Keratinocyte (primary cell): ENCODE measurements around the gene BRICD5. TPM values are rescaled to one million over a fixed set of nuclear protein-coding genes. Genes with fewer than 3 reads are reported as not detected.

Source experiments
- DNase-seq: peaks from one replicate; pipeline ENCODE4 v3.0.0-alpha.2; 2011; ENCODE audit warnings: low read depth, missing footprints, low spot score
- FAIRE-seq: peaks from 2 replicates; lab custom pipeline; 2011; peaks lifted over from hg19 to GRCh38; lab: Jason Lieb, UNC
- H2AFZ ChIP-seq: 2 replicates; pipeline ENCODE4 v1.6.0; 2012; ENCODE audit warnings: low read length, control low read depth, inconsistent platforms; ENCODE audit not compliant: control insufficient read depth
- H3K27ac ChIP-seq: 2 replicates; pipeline ENCODE4 v1.5.1; 2011; ENCODE audit warnings: low read length; ENCODE audit not compliant: control insufficient read depth, insufficient read depth
- H3K27me3 ChIP-seq: 3 replicates; pipeline ENCODE4 v1.6.0; 2011; ENCODE audit warnings: low read length; ENCODE audit not compliant: control insufficient read depth, insufficient read depth; ENCODE audit errors: extremely low read depth
- H3K36me3 ChIP-seq, 2 experiments: 2 replicates in 1 of 2; 3 replicates in 1 of 2; pipeline ENCODE4 v1.5.1; 2011; ENCODE audit warnings: low read length in 2 of 2, mild to moderate bottlenecking in 1 of 2; ENCODE audit not compliant: control insufficient read depth in 2 of 2, insufficient read depth in 2 of 2; ENCODE audit errors: extremely low read depth in 1 of 2
- H3K4me1 ChIP-seq: 3 replicates; pipeline ENCODE4 v1.5.1; 2011; ENCODE audit warnings: low read length; ENCODE audit not compliant: control insufficient read depth, insufficient read depth; ENCODE audit errors: extremely low read depth
- H3K4me2 ChIP-seq: 3 replicates; pipeline ENCODE4 v1.6.0; 2011; ENCODE audit warnings: low read depth, low read length; ENCODE audit not compliant: control insufficient read depth, insufficient read depth; ENCODE audit errors: extremely low read depth
- H3K4me3 ChIP-seq, 3 experiments: fragments of 200-600 bp in 1 of 3; sonication (generic) in 1 of 3; 2 replicates in 2 of 3; 3 replicates in 1 of 3; pipeline ENCODE4 v1.5.1; 2011 to 2016; ENCODE audit warnings: low read length in 3 of 3, mild to moderate bottlenecking in 3 of 3, control low read depth in 2 of 3, inconsistent platforms in 1 of 3, low read depth in 1 of 3, mixed read lengths in 1 of 3, mixed run types in 1 of 3, moderate library complexity in 1 of 3; ENCODE audit not compliant: control insufficient read depth in 2 of 3, insufficient read depth in 2 of 3; ENCODE audit errors: extremely low read depth in 1 of 3
- H3K79me2 ChIP-seq: 2 replicates; pipeline ENCODE4 v1.6.0; 2012; ENCODE audit warnings: low read length; ENCODE audit not compliant: control insufficient read depth, insufficient read depth
- H3K9ac ChIP-seq: 3 replicates; pipeline ENCODE4 v1.6.0; 2011; ENCODE audit warnings: low read length; ENCODE audit not compliant: control insufficient read depth, insufficient read depth; ENCODE audit errors: extremely low read depth
- H3K9me1 ChIP-seq: 3 replicates; pipeline ENCODE4 v1.6.0; 2011; ENCODE audit warnings: low read length; ENCODE audit not compliant: control insufficient read depth, insufficient read depth; ENCODE audit errors: extremely low read depth
- H3K9me3 ChIP-seq: 2 replicates; pipeline ENCODE4 v1.5.1; 2012; ENCODE audit warnings: low read depth, low read length; ENCODE audit not compliant: control insufficient read depth
- H4K20me1 ChIP-seq: 3 replicates; pipeline ENCODE4 v1.6.0; 2011; ENCODE audit warnings: low read length; ENCODE audit not compliant: control insufficient read depth, insufficient read depth; ENCODE audit errors: extremely low read depth
- CTCF ChIP-seq, 3 experiments: IDR thresholded peaks in 1 of 3; conservative IDR thresholded peaks in 1 of 3; optimal IDR thresholded peaks in 1 of 3; 2 replicates in 2 of 3; 3 replicates in 1 of 3; pipeline versions ENCODE3 to v1.5.1; 2011; ENCODE audit warnings: low read length in 3 of 3, mild to moderate bottlenecking in 3 of 3, moderate library complexity in 2 of 3, control low read depth in 1 of 3, inconsistent platforms in 1 of 3; ENCODE audit not compliant: insufficient read depth in 2 of 3; ENCODE audit errors: extremely low read depth in 1 of 3
- EZH2 ChIP-seq: IDR thresholded peaks from one replicate; pipeline ENCODE4 v1.6.1; 2012; ENCODE audit warnings: inconsistent platforms, mild to moderate bottlenecking, low read length, moderate library complexity
- dilution Hi-C: fragments of 300-500 bp; cut with MboI; formaldehyde crosslinking; loops from one replicate; pipeline ENCODE4 v1.7.0; 2020; ENCODE audit warnings: low sequenced_read_pairs; ENCODE audit not compliant: extremely low pct_ligation_motif_present
- polyA plus RNA-seq, 5 experiments: library from polyadenylated mRNA; depleted of rRNA in 3 of 5; stranded (reverse) in 3 of 5; stranded (forward) in 1 of 5; unstranded in 1 of 5; fragments of >200 nt; gene quantifications; 1 replicate in 1 of 5; 2 replicates in 3 of 5; 3 replicates in 1 of 5; pipeline versions ENCODE4 v1.2.1 to v1.2.3, GENCODE V29; 2011 to 2012; ENCODE audit warnings: missing spikeins in 2 of 5, low read depth in 1 of 5, low replicate concordance in 1 of 5

BRICD5 gene
- polyA plus RNA-seq, 1 donor (not counting 4 experiments of a cell fraction or from before 2014, with no cell fraction given) = 1.8 TPM

DNA sequence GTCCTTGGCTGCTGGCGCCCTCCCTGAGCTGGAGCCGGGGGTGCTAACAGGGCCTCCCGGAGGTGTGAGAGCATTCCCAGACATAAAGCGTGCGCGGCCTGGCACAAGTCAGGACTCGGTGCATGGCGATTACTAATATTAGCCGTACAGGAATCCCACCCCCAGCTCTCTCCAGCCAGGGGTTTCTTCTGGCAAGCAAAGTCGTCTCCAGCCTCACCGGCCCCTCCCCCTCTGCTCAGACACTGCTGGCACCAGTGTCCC, 19.3 kb downstream of the BRICD5 start:
- H3K79me2 ChIP-seq = no peaks in the 10 kb centered on the region
- dilution Hi-C loops = no loop called here
- FAIRE-seq (no peak), DNase-seq (no peak)
- no peak overlapping the region for H3K27ac ChIP-seq
- H4K20me1 ChIP-seq = no peaks in the 10 kb centered on the region
- H3K9ac ChIP-seq = no peak overlapping the region
- no peak overlapping the region for H3K4me2 ChIP-seq
- H3K9me1 ChIP-seq = no peaks in the 10 kb centered on the region
- no peak overlapping the region for H3K4me3 ChIP-seq
- H3K36me3 ChIP-seq = no peaks in the 10 kb centered on the region
- TF ChIP-seq CTCF (optimal IDR thresholded peaks at IDR 0.05 in 1 of 3, IDR thresholded peaks at IDR 0.05 in 1 of 3, conservative IDR thresholded peaks at IDR 0.05 in 1 of 3; ENCODE audit: extremely low read depth in 1 of 3, insufficient read depth in 2 of 3, low read length in 3 of 3) (no peak), EZH2 (no peak)
- no peaks in the 10 kb centered on the region for H3K9me3 ChIP-seq
- H3K4me1 ChIP-seq = peaks cover 13% of the 10 kb centered on the region
- no peak overlapping the region for H2AFZ ChIP-seq
- H3K27me3 ChIP-seq = peaks cover 28% of the 10 kb centered on the region

DNA sequence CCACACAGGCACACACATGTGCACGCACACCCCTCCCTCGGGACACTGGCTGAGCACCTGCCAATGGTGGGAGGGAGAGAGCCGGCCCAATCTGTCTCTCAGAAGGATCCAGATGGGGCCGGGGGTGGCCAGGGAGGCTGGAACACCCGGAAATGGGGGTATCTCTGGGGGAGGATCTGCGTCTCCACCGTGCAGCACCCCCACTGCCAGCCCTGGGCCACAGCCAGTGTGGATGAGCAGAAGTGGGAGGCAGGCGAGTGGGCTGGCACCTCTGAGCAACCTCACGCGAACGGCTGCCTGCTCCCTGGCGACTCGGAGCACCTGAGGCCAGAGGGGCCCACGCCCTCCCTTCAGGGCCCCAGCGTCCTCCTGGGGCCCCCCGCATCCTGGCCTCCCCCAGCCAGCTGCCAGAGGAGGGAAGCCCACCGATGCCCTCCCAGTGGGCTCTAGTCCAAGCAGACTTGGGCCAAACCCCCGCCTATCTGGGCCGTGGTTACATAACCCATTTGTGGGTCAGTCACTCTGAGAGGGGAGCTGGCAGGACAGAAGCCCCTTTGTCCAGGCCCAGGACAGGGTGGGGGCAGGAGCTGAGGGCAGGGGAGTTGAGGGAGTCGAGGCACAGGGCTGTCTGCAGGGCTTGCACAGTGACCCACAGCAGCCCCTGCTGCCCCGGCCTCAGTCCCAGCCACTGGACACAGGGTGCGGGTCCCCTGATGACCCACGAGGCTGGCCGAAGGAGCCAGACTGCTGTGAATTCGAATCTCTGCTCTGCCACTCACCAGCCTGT, 19.8 kb downstream of the BRICD5 start:
- no peak overlapping the region for H3K9ac ChIP-seq
- H3K9me3 ChIP-seq = no peaks in the 10 kb centered on the region
- H3K27ac ChIP-seq = no peak overlapping the region
- dilution Hi-C loops = no loop called here
- peaks cover 27% of the 10 kb centered on the region for H3K27me3 ChIP-seq
- no peaks in the 10 kb centered on the region for H3K9me1 ChIP-seq
- no peak overlapping the region for H2AFZ ChIP-seq
- TF ChIP-seq CTCF (optimal IDR thresholded peaks at IDR 0.05 in 1 of 3, IDR thresholded peaks at IDR 0.05 in 1 of 3, conservative IDR thresholded peaks at IDR 0.05 in 1 of 3; ENCODE audit: extremely low read depth in 1 of 3, insufficient read depth in 2 of 3, low read length in 3 of 3) = no peak
- no peak for TF ChIP-seq EZH2
- peaks cover 13% of the 10 kb centered on the region for H3K4me1 ChIP-seq
- no peaks in the 10 kb centered on the region for H3K36me3 ChIP-seq
- no peak overlapping the region for H3K4me2 ChIP-seq
- H4K20me1 ChIP-seq = no peaks in the 10 kb centered on the region
- H3K79me2 ChIP-seq = no peaks in the 10 kb centered on the region
- no peak for DNase-seq
- no peak for FAIRE-seq
- H3K4me3 ChIP-seq = no peak overlapping the region
